Nephron (organoid): Measurements from ENCODE around the gene OR1S1.
"Not testable (repeated sequence)": the region's sequence is repeated elsewhere in the genome, so short reads cannot be mapped to it uniquely, and the experiment has no call there.

Source experiments
- H3K27ac Mint-ChIP-seq, 3 experiments: 2 replicates each; pipeline ENCODE4 v1.8.0; 2020; ENCODE audit warnings: mixed read lengths in 3 of 3, mild to moderate bottlenecking in 2 of 3, moderate library complexity in 1 of 3
- H3K27me3 Mint-ChIP-seq: 2 replicates; pipeline ENCODE4 v1.8.0; 2021; ENCODE audit warnings: low read depth, mild to moderate bottlenecking, moderate library complexity, mixed read lengths
- H3K36me3 Mint-ChIP-seq: 2 replicates; pipeline ENCODE4 v1.8.0; 2020; ENCODE audit warnings: low read depth, mixed read lengths
- H3K4me1 Mint-ChIP-seq: 2 replicates; pipeline ENCODE4 v1.8.0; 2020; ENCODE audit warnings: mixed read lengths
- H3K4me3 Mint-ChIP-seq, 3 experiments: 2 replicates each; pipeline ENCODE4 v1.8.0; 2020; ENCODE audit warnings: mild to moderate bottlenecking in 3 of 3, mixed read lengths in 3 of 3, moderate library complexity in 2 of 3
- H3K9me3 Mint-ChIP-seq: 2 replicates; pipeline ENCODE4 v1.8.0; 2020; ENCODE audit warnings: mixed read lengths
- TF ChIP-seq, protein P1 (sequence below), 3 experiments: fragments of 200-600 bp; sonication (generic); IDR thresholded peaks; one replicate each; pipeline ENCODE4 v1.5.0; 2021; ENCODE audit warnings: antibody characterized with exemption in 3 of 3; ENCODE audit not compliant: unreplicated experiment in 3 of 3

Gene OR1S1

DNA sequence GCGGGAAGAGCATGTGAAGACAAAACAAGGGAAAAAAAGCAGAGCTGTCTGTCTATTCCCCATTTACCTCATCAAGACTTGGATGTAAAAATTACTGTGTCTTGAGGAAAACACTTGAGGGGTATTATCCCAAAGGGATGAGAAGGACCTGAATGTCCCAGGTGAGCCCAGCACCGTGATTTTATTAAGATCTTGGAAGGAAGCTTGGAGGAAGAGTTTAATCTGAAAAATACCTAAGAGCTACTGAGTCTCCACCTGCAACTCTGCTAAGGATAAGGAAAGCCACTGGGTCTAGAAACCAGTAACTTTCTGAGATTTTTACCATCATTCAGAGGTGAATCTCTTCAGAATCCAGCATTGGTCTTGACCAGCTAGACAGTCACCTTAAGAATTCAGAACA, at the start of gene OR1S1:
TSS of gene OR1S1 (plus strand) at position 301 of the 400 bp plus-strand sequence.
- not testable (repeated sequence) for H3K27ac Mint-ChIP-seq, H3K27me3 Mint-ChIP-seq, H3K9me3 Mint-ChIP-seq, H3K36me3 Mint-ChIP-seq, H3K4me1 Mint-ChIP-seq, H3K4me3 Mint-ChIP-seq

DNA sequence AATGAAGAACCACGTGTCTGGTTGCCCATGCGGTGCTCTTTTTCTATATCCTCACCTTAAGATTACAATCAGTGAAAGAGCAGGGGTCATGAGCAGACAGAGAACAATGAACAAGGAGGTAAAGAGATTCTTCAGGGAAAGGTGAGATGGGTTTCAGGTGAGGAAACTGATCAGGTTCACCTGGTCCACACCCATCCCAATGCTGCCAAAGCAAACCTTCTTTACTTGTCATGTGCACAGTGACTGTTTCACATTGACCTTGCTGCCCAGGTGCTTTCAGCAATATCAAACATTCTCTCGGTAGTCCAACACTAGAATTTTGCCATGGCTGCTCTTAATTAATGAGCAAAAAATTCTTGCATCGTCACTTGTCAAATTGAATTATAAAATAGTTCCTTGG, 48.1 kb upstream of the OR1S1 start:
- Mint-ChIP-seq H3K4me3 (no peak overlapping the region), H3K36me3 (no peaks in the 10 kb centered on the region)

DNA sequence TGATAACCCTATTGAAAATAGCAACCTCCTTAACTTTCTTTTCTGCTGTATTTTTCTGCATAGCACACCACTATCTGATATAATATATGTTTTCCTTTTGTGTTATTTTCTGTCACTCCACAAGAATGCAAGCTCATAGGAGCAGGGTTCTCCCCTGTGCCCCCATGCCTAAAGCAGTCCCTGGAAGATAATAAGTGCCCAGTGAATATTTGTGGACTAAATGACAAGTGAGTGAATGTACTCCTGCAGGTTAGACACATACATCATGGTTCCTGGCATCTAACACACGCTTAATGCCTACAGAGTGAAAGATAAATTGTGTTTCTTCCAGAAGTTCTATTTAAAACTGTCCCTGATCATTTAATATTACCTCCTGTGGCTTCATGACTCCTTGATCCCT, 47.5 kb upstream of the OR1S1 start:
- Mint-ChIP-seq H3K4me3 (no peak overlapping the region), H3K4me1 (no peaks in the 10 kb centered on the region), H3K27me3 (no peaks in the 10 kb centered on the region), H3K27ac (no peak overlapping the region), H3K36me3 (no peaks in the 10 kb centered on the region), H3K9me3 (no peaks in the 10 kb centered on the region)
- TF ChIP-seq, protein P1, sequence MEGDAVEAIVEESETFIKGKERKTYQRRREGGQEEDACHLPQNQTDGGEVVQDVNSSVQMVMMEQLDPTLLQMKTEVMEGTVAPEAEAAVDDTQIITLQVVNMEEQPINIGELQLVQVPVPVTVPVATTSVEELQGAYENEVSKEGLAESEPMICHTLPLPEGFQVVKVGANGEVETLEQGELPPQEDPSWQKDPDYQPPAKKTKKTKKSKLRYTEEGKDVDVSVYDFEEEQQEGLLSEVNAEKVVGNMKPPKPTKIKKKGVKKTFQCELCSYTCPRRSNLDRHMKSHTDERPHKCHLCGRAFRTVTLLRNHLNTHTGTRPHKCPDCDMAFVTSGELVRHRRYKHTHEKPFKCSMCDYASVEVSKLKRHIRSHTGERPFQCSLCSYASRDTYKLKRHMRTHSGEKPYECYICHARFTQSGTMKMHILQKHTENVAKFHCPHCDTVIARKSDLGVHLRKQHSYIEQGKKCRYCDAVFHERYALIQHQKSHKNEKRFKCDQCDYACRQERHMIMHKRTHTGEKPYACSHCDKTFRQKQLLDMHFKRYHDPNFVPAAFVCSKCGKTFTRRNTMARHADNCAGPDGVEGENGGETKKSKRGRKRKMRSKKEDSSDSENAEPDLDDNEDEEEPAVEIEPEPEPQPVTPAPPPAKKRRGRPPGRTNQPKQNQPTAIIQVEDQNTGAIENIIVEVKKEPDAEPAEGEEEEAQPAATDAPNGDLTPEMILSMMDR (IDR thresholded peaks at IDR 0.05; ENCODE audit: unreplicated experiment in 3 of 3): no peak

More for the DNA sequence above, 48.1 kb upstream of the OR1S1 start:
- no peaks in the 10 kb centered on the region for H3K9me3 Mint-ChIP-seq
- TF ChIP-seq, protein P1 (IDR thresholded peaks at IDR 0.05; ENCODE audit: unreplicated experiment in 3 of 3): no peak
- H3K27ac Mint-ChIP-seq: no peak overlapping the region
- H3K4me1 Mint-ChIP-seq: no peaks in the 10 kb centered on the region
- H3K27me3 Mint-ChIP-seq: no peaks in the 10 kb centered on the region

DNA sequence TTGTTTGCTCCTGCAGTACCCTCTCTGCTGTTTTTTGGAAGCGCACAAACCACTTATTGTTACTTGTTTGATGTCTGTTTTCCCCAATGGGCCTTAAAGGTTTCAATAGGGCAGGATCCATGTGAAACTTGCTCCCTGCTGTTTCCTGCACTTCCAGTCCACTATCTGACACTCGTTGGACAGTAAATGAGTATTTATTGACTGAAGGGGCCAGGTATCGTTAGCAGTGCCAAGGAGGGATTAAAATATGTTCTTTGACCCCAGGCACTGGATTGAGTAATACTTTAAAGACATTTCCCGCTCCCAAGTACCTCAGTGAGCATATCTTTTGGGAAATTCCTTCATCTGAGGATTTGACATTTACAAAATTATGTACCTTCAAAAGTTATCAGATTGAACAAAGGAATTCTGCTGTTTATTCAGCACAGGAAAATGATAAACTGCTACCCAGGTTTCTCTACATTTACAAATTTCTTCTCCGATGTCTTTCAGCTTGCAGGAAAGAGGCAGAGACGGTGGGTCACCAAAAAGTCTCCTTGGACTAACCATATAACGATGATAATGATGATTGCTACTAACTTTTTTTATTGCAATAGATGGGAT, 46.9 kb upstream of the OR1S1 start:
- TF ChIP-seq, protein P1 (IDR thresholded peaks at IDR 0.05; ENCODE audit: unreplicated experiment in 3 of 3): no peak
- H3K4me1 Mint-ChIP-seq: no peaks in the 10 kb centered on the region
- no peaks in the 10 kb centered on the region for H3K9me3 Mint-ChIP-seq
- H3K36me3 Mint-ChIP-seq: no peaks in the 10 kb centered on the region
- no peaks in the 10 kb centered on the region for H3K27me3 Mint-ChIP-seq
- H3K27ac Mint-ChIP-seq: no peak overlapping the region
- no peak overlapping the region for H3K4me3 Mint-ChIP-seq

DNA sequence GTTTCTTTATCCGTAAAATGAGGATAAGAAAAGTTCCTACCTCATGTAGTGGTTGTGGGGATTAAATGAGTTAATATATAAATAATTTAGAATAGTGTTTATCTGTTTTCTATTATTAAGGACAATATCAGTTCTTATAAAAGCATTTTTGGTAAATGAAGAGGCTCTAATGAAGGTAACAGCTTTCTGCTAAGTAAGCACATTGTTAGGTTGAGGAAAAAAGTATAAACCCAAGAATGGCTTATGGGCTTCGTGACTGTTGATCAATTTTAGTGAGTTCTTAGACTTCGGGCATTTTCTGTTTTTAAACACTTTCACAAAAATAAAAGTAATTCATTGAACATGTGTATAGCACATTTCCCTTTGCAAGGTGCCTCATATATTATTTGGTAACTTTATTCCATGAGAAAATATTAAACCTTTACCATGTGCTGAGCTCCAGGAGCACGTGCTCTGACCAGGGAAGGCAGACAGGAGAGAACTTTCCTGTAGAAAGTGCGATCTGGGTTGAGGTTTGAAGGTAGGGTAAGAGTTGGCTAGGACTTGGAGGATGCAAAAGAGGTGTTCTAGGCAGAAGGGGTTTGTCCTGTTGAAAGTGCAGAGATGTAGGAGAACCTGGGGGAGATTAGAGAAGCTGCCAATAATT, 35.0 kb upstream of the OR1S1 start:
- H3K4me1 Mint-ChIP-seq: no peaks in the 10 kb centered on the region
- no peaks in the 10 kb centered on the region for H3K36me3 Mint-ChIP-seq
- no peaks in the 10 kb centered on the region for H3K9me3 Mint-ChIP-seq
- H3K27ac Mint-ChIP-seq: no peak overlapping the region
- no peak overlapping the region for H3K4me3 Mint-ChIP-seq
- TF ChIP-seq, protein P1 (IDR thresholded peaks at IDR 0.05; ENCODE audit: unreplicated experiment in 3 of 3): no peak
- H3K27me3 Mint-ChIP-seq: no peaks in the 10 kb centered on the region

DNA sequence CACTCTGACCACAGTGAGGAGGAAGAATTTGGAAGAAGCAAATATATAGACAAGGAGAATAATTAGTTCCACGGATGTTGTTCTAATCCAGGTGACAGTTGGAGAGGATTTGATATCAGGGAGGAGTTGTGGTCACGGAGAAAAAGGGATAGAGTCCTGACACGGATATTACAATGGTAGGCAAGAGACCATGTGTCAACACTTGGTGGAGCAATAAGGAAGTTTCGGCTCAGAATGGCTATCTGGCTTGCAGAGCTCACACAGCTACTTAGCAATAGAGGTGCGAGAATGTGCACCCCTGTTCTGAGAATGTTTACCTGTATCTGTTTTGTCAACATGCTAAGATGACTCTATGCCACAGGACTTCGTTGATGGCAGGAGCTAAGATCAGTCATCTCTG, 34.1 kb upstream of the OR1S1 start:
- Mint-ChIP-seq H3K4me1 (no peaks in the 10 kb centered on the region), H3K9me3 (no peaks in the 10 kb centered on the region), H3K36me3 (no peaks in the 10 kb centered on the region), H3K27ac (no peak overlapping the region), H3K27me3 (no peaks in the 10 kb centered on the region), H3K4me3 (no peak overlapping the region)
- TF ChIP-seq, protein P1 (IDR thresholded peaks at IDR 0.05; ENCODE audit: unreplicated experiment in 3 of 3): no peak
